Small intestine (tissue), 7 donors: Measurements from ENCODE around the gene RGP1. TPM values are rescaled to one million over a fixed set of nuclear protein-coding genes. Genes with fewer than 3 reads are reported as not detected.

Source experiments
- DNase-seq, 2 donors: peaks; one replicate each; pipeline versions ENCODE4 v3.0.0 to v3.0.0-alpha.2; 2013
- FAIRE-seq: peaks from 2 replicates; lab custom pipeline; 2012; peaks lifted over from hg19 to GRCh38; lab: Jason Lieb, UNC
- H3K27ac ChIP-seq, 3 donors: one replicate each; pipeline ENCODE4 v1.5.1; 2013; ENCODE audit warnings: low read length in 2 of 3, mild to moderate bottlenecking in 2 of 3, control low read depth in 1 of 3, inconsistent platforms in 1 of 3, low read depth in 1 of 3, moderate library complexity in 1 of 3
- H3K27me3 ChIP-seq, 3 donors: one replicate each; pipeline ENCODE4 v1.6.1; 2013; ENCODE audit warnings: low read length in 3 of 3, inconsistent platforms in 1 of 3; ENCODE audit not compliant: control insufficient read depth in 3 of 3, insufficient read depth in 3 of 3
- H3K36me3 ChIP-seq, 3 donors: one replicate each; pipeline ENCODE4 v1.6.1; 2013; ENCODE audit warnings: low read length in 3 of 3, inconsistent platforms in 1 of 3, low read depth in 1 of 3, mild to moderate bottlenecking in 1 of 3, moderate library complexity in 1 of 3; ENCODE audit not compliant: control insufficient read depth in 3 of 3, insufficient read depth in 2 of 3
- H3K4me1 ChIP-seq, 3 donors: one replicate each; pipeline ENCODE4 v1.6.1; 2013; ENCODE audit warnings: low read length in 2 of 3, inconsistent platforms in 1 of 3, low read depth in 1 of 3, mild to moderate bottlenecking in 1 of 3, moderate library complexity in 1 of 3; ENCODE audit not compliant: control insufficient read depth in 3 of 3, insufficient read depth in 2 of 3
- H3K4me3 ChIP-seq, 3 donors: one replicate each; pipeline ENCODE4 v1.5.1; 2013; ENCODE audit warnings: low read length in 3 of 3, control low read depth in 1 of 3, inconsistent platforms in 1 of 3, low read depth in 1 of 3, mild to moderate bottlenecking in 1 of 3, moderate library complexity in 1 of 3
- H3K9me3 ChIP-seq, 2 donors: one replicate each; pipeline ENCODE4 v1.6.1; 2013; ENCODE audit warnings: low read depth in 1 of 2, low read length in 1 of 2; ENCODE audit not compliant: control insufficient read depth in 2 of 2, insufficient read depth in 1 of 2
- WGBS, 3 donors: extraction: QIAGEN DNeasy Blood & Tissue Kit; methylation state at CpG; one replicate each; pipeline ENCODE4 v1.1.7; 2013; 5-methylcytosine and 5-hydroxymethylcytosine counted together
- polyA plus RNA-seq, 4 donors: library from polyadenylated mRNA; stranded (reverse) in 3 of 4; unstranded in 1 of 4; fragments of 200-250 nt in 3 of 4; fragments of 120-200 nt in 1 of 4; gene quantifications; one replicate each; pipeline versions ENCODE4 v1.2.1 to v1.2.3, GENCODE V29; 2013
- donor health status: healthy with polysubstance abuse.
- donor health status: control.
- donor health status: control.
- donor health status: Bipolar disorder and iron deficiency.
- donor health status: healthy.

RGP1 gene
- polyA plus RNA-seq, 4 donors: 8.1 to 20.9 (median 15.4) TPM

DNA sequence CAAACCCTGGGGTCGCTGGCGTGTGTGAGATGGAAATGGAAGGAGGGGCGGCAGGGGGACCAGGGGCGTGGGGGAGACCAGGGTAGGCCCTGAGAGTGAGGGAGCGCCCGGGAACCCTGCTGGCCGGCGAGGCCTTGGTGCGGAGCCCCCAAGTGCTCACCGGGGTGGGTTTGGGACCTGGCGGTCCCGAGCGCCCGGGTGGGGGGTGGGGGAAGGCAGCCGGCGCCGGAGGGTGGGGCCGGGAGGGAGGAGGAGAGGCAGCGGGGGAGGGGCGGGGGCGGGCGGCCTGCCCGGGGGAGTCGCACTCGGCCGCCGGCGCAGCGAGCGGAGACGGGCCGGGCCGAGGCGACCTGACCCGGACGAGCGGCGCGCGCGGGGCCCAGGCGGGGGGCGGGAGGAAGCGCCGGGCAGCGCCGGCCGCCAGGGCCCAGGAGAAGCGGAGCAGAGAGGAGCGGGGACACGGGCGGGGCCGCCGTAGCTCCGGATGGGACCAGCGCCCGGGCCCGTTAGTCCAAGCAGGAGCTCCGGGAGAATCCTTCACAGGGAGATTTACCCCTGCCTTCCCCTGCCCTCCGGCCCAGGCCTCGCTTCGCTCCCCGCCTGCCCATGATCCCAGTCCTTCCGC lies 42.3 kb downstream of the RGP1 start, which contains the start of gene NPR2:
TSS of gene NPR2 (plus strand) at position 295 of the 625 bp plus-strand sequence. CDS start 818 bp downstream, outside the sequence.
- H3K9me3 ChIP-seq: no peaks in the 10 kb centered on the region
- no peaks in the 10 kb centered on the region for H3K27me3 ChIP-seq
- H3K4me1 ChIP-seq: peaks cover 0 to 8% (median 0%) of the 10 kb centered on the region in 3 donors
- H3K27ac ChIP-seq: peak within 1 kb of the TSS in 2 of 3 donors; percentile 9 to 48
- FAIRE-seq: no peak
- 20 to 57% (median 35%) methylated on average over 26 to 64 of the region's 64 CpGs for WGBS, 3 donors
- DNase-seq: peak in 1 of 2 donors; percentile 49
- peak within 1 kb of the TSS; percentile 8 to 37 (median 24) for H3K4me3 ChIP-seq
- peaks cover 0 to 39% (median 0%) of the 10 kb centered on the region in 3 donors for H3K36me3 ChIP-seq

DNA sequence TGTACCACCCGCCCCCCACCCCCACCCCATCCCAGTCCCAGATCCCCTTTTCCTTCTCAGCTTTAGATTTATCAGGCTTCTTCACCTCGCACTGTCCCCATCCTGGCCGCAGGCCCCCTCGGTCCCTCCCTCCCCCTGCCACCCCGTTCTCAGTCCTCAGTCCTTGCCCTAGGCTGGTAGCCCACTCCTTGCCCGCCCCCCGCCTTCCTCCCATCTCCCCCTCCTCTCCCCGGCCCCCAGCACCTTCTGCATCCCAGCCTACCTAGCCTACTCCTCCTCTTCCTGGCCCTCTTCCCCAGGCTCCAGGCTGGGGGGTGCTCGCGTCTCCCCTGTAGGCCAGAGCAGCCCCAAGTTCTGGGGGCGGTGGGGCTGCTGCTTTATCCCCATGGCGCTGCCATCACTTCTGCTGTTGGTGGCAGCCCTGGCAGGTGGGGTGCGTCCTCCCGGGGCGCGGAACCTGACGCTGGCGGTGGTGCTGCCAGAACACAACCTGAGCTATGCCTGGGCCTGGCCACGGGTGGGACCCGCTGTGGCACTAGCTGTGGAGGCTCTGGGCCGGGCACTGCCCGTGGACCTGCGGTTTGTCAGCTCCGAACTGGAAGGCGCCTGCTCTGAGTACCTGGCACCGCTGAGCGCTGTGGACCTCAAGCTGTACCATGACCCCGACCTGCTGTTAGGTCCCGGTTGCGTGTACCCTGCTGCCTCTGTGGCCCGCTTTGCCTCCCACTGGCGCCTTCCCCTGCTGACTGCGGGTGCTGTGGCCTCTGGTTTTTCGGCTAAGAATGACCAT lies 43.1 kb downstream of the RGP1 start:
- H3K9me3 ChIP-seq: no peaks in the 10 kb centered on the region
- H3K4me1 ChIP-seq: peaks cover 0 to 8% (median 0%) of the 10 kb centered on the region in 3 donors
- no peak overlapping the region for H3K27ac ChIP-seq
- H3K27me3 ChIP-seq: no peaks in the 10 kb centered on the region
- no peak for FAIRE-seq
- DNase-seq: no peak
- peaks cover 0 to 40% (median 0%) of the 10 kb centered on the region in 3 donors for H3K36me3 ChIP-seq
- 86 to 92% (median 91%) methylated on average over 33 to 34 of the region's 34 CpGs for WGBS, 3 donors
- H3K4me3 ChIP-seq: peak overlapping the region in 2 of 3 donors; percentile 24 to 37

DNA sequence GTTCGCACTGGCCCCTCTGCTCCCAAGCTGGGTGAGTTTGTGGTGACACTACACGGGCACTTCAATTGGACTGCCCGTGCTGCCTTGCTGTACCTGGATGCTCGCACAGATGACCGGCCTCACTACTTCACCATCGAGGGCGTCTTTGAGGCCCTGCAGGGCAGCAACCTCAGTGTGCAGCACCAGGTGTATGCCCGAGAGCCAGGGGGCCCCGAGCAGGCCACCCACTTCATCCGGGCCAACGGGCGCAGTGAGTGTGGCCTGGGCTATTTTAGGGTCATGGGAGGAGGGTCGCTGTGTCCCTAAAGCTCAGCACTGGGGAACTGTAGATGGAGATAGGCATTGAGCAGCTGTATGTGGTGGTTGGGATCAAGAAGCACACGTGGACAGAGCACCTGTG lies 43.7 kb downstream of the RGP1 start:
- Histone ChIP-seq H3K27me3 (no peaks in the 10 kb centered on the region), H3K4me3 (no peak overlapping the region), H3K27ac (no peak overlapping the region), H3K4me1 (peaks cover 0 to 8% (median 0%) of the 10 kb centered on the region in 3 donors), H3K36me3 (peaks cover 0 to 40% (median 0%) of the 10 kb centered on the region in 3 donors), H3K9me3 (no peaks in the 10 kb centered on the region)
- FAIRE-seq (no peak), DNase-seq (no peak)
- WGBS, 3 donors: 91 to 96% (median 95%) methylated on average over 14 of the region's 14 CpGs

DNA sequence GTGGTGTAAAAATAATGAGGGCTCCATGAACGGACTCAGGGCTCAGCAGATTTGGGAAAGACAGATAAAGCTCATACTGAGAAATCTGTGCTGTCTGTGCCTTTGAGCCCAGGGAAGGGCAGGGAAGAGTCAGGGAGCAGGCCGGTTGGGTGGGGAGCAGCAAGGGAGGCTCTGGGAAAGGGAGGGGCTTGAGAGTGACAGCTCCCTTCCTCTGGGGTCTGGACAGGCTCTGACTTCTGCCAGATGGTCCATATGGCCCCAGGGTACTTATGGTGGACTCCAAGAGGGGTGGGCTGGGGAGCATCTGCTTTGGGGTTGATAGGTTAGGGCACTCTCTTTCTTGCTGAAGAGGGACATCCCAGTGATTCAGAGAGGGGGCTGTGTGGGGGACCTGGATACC lies 44.4 kb downstream of the RGP1 start:
- no peak for DNase-seq
- Histone ChIP-seq H3K27me3 (no peaks in the 10 kb centered on the region), H3K4me1 (peaks cover 0 to 8% (median 0%) of the 10 kb centered on the region in 3 donors), H3K9me3 (no peaks in the 10 kb centered on the region), H3K4me3 (no peak overlapping the region), H3K27ac (no peak overlapping the region), H3K36me3 (peaks cover 0 to 37% (median 0%) of the 10 kb centered on the region in 3 donors)
- WGBS, 3 donors: 72 to 95% (median 89%) methylated on average over 2 of the region's 2 CpGs
- no peak for FAIRE-seq

DNA sequence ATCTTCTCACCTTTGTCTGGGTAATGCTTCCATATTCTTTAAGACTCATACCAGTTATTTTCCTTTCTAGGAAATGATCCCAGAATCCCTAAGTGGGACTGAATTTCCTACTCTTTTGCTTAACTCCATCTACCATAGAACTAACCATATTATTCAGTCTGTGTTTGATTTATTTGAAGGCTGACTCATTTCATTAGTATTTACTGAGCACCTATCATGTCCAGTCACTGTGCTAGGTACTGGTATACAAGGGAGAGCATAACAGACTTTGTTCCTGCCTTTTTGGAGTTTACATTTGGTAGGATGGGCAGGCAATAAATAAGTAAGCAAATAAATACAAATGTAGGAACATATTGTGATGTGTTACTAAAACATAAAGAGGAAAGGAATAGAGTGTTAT lies 46.6 kb downstream of the RGP1 start:
- Histone ChIP-seq H3K27me3 (no peaks in the 10 kb centered on the region), H3K36me3 (peaks cover 0 to 39% (median 0%) of the 10 kb centered on the region in 3 donors), H3K9me3 (no peaks in the 10 kb centered on the region), H3K4me1 (peaks cover 0 to 4% (median 0%) of the 10 kb centered on the region in 3 donors), H3K27ac (no peak overlapping the region), H3K4me3 (no peak overlapping the region)
- DNase-seq: no peak
- no peak for FAIRE-seq

DNA sequence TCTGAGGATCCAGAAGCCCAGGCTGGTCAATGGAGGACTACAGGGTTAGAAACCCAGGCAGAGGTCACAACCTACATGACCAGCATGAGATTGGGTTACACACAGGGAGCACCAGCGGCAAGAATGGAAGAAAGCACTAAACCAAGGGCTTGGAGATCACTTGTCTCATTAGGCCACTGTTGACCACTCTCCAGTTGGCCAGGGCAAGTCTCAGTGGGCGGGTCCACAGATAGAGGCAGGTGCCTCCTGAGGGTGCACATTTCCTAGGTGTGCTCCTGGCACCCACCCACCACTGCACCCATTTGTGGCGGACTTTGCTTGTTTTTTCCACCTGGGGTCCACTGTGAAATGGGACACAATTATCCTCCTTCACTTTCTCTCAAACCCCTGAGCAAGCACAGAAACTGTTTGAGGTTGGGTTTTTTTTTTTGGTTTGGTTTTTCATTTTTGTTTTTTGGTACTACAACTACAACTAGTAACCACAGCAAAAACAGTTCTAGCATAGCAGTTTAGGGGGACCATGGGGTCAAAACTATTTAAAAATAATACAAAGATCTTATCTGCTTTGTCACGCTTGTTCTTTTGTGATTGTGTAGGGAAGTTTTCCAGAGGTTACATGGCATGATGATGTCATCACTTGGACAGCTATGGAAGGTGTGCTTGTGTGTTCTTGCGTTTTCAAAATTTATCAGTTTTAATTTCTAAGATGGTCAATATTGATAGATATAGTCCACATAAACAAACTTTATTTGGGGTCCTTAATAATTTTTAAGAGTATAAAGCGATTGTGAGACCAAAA lies 48.4 kb downstream of the RGP1 start:
- H3K4me1 ChIP-seq: no peaks in the 10 kb centered on the region
- no peak for FAIRE-seq

DNA sequence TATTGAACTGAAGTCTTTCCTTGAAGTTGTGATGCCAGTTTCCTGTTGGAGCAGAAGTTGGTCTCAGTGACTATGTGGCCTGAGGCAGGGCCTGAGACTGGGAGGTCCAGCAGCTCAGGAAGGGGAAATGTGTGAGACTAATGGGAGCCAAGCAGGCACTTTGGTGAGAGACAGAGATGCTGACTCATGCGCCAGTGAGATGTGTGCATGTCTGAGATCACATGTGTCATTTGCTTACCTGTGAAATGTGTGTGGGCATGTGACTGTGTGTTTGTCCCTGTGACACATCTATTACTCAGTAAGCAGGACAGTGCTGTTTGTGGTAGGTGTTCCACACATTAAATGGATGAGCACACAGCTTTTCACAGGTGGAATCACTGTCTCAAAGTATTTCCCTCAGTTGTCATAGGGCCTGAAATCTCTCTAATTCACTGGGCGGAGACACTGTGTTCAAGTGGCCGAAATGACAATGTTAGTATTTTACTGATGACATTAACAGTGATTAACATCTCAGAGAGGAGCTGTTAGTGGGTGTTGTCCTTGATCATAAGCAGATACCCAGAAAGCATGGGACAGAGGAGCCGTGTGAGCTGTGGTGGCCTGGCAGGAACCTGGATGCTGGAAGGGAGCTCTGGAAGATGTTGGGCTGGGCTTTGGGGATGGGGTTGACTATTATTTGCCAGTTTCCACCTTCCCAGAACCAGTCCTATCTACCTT lies 49.7 kb downstream of the RGP1 start:
- Histone ChIP-seq H3K4me1 (no peaks in the 10 kb centered on the region), H3K27me3 (no peaks in the 10 kb centered on the region), H3K4me3 (no peak overlapping the region), H3K9me3 (no peaks in the 10 kb centered on the region), H3K27ac (no peak overlapping the region), H3K36me3 (peaks cover 2 to 32% (median 2%) of the 10 kb centered on the region in 3 donors)
- FAIRE-seq (no peak), DNase-seq (no peak)
- WGBS, 3 donors: 90 to 97% (median 96%) methylated on average over 4 of the region's 4 CpGs

More for the DNA sequence above, 48.4 kb downstream of the RGP1 start:
- Histone ChIP-seq H3K27me3 (no peaks in the 10 kb centered on the region), H3K36me3 (peaks cover 0 to 43% (median 1%) of the 10 kb centered on the region in 3 donors), H3K4me3 (no peak overlapping the region), H3K9me3 (no peaks in the 10 kb centered on the region), H3K27ac (no peak overlapping the region)
- WGBS, 3 donors: 87 to 91% (median 90%) methylated on average over 6 of the region's 6 CpGs
- no peak for DNase-seq
